HepG2 (cell line): Measurements from ENCODE around the gene DPH5. TPM values are rescaled to one million over a fixed set of nuclear protein-coding genes. Genes with fewer than 3 reads are reported as not detected.
"Not testable (repeated sequence)": the region's sequence is repeated elsewhere in the genome, so short reads cannot be mapped to it uniquely, and the experiment has no call there.

Experiments used
- ATAC-seq: fragments of 200-7000 bp; cut with Tn5 transposase; 3 replicates; pipeline ENCODE4 v1.9.1; 2020; ENCODE audit warnings: mild to moderate bottlenecking, moderate library complexity
- BruUV-seq: library from RNA; stranded (reverse); fragments of 400-500 nt; replicated peaks from 2 replicates; lab custom pipeline; 2021; lab: Mats Ljungman, UMichigan
- CTCF ChIA-PET: fragments of 300-600 bp; formaldehyde crosslinking; extraction: SDS; loops from one replicate; lab custom pipeline; 2021; ENCODE audit warnings: low total read pairs, inconsistent platforms, low intra/inter-chr PET ratio; lab: Yijun Ruan, JAX
- POLR2A ChIA-PET: fragments of 350-600 bp; sonication (Branson Sonifier 250); formaldehyde crosslinking; loops from one replicate; lab custom pipeline; 2020; ENCODE audit warnings: antibody characterized with exemption, inconsistent platforms; lab: Yijun Ruan, JAX
- DNase-seq: peaks from one replicate; pipeline ENCODE4 v3.0.0-alpha.2; 2015; ENCODE audit warnings: low spot score
- FAIRE-seq: peaks from 3 replicates; lab custom pipeline; 2011; peaks lifted over from hg19 to GRCh38; lab: Jason Lieb, UNC
- H2AFZ ChIP-seq: one replicate; pipeline ENCODE4 v1.6.1; 2011; ENCODE audit warnings: low read length, inconsistent platforms
- H3K27ac ChIP-seq: fragments of 300-600 bp; 3 replicates; pipeline ENCODE4 v1.8.0; 2011; ENCODE audit warnings: mixed run types, mild to moderate bottlenecking, mixed read lengths, low read length, inconsistent platforms; ENCODE audit not compliant: insufficient read depth; ENCODE audit errors: extremely low read length
- H3K27me3 ChIP-seq, 2 experiments: fragments of 200-600 bp in 1 of 2; 2 replicates in 1 of 2; 3 replicates in 1 of 2; pipeline versions ENCODE4 v1.6.0 to v1.8.0; 2011; ENCODE audit warnings: low read length in 2 of 2, mild to moderate bottlenecking in 2 of 2, moderate library complexity in 2 of 2, inconsistent platforms in 1 of 2; ENCODE audit not compliant: insufficient read depth in 2 of 2, control insufficient read depth in 1 of 2
- H3K36me3 ChIP-seq, 2 experiments: fragments of 200-600 bp in 1 of 2; replicated peaks in 1 of 2; 2 replicates in 1 of 2; 3 replicates in 1 of 2; pipeline versions ENCODE4 v1.5.1 to v1.8.0; 2011; ENCODE audit warnings: low read length in 2 of 2, inconsistent platforms in 1 of 2; ENCODE audit not compliant: insufficient read depth in 2 of 2, control insufficient read depth in 1 of 2
- H3K4me1 ChIP-seq: 2 replicates; pipeline ENCODE4 v1.5.1; 2012; ENCODE audit warnings: low read length, inconsistent platforms; ENCODE audit not compliant: insufficient read depth
- H3K4me2 ChIP-seq: 2 replicates; pipeline ENCODE4 v1.6.0; 2011; ENCODE audit warnings: low read depth, low read length, inconsistent platforms
- H3K4me3 ChIP-seq, 3 experiments: fragments of 200-600 bp in 1 of 3; sonication (generic), shearing (Covaris generic) in 1 of 3; replicated peaks in 1 of 3; 2 replicates each; pipeline ENCODE4 v1.5.1; 2011 to 2016; ENCODE audit warnings: low read length in 3 of 3, inconsistent platforms in 2 of 3, low read depth in 2 of 3, mild to moderate bottlenecking in 2 of 3, control low read depth in 1 of 3, mixed read lengths in 1 of 3; ENCODE audit not compliant: insufficient read depth in 1 of 3
- H3K79me2 ChIP-seq: one replicate; pipeline ENCODE4 v1.6.1; 2011; ENCODE audit warnings: low read length, inconsistent platforms; ENCODE audit not compliant: insufficient read depth
- H3K9ac ChIP-seq: 2 replicates; pipeline ENCODE4 v1.6.0; 2011; ENCODE audit warnings: mild to moderate bottlenecking, low read depth, low read length, inconsistent platforms; ENCODE audit not compliant: insufficient read depth
- H3K9me3 ChIP-seq: 2 replicates; pipeline ENCODE4 v1.5.1; 2012; ENCODE audit warnings: mild to moderate bottlenecking, low read length
- H4K20me1 ChIP-seq: 2 replicates; pipeline ENCODE4 v1.6.0; 2011; ENCODE audit warnings: inconsistent platforms, mild to moderate bottlenecking, low read length, moderate library complexity; ENCODE audit not compliant: insufficient read depth
- NPAS2 ChIP-seq: sonication (generic); formaldehyde crosslinking; IDR thresholded peaks from 2 replicates; pipeline ENCODE4 v1.8.0; 2022; ENCODE audit warnings: mild to moderate bottlenecking, missing genetic modification reagents, borderline replicate concordance
- WGBS: methylation state at CpG from one replicate; pipeline ENCODE4 v1.1.6; 2017; ENCODE audit warnings: low lambda C conversion rate; 5-methylcytosine and 5-hydroxymethylcytosine counted together
- in situ Hi-C: cut with HindIII; loops from 2 replicates; pipeline ENCODE4 v1.10.0; 2017; ENCODE audit warnings: low pct_unique_long_range_greater_than_20kb; ENCODE audit not compliant: extremely low pct_ligation_motif_present
- intact Hi-C: fragments of 100-400 bp; cut with micrococcal nuclease; formaldehyde crosslinking; loops from one replicate; pipeline ENCODE4 v1.10.0; 2022; ENCODE audit not compliant: unreplicated experiment
- polyA plus RNA-seq, 8 experiments: library from polyadenylated mRNA; depleted of rRNA in 3 of 8; stranded (reverse) in 7 of 8; unstranded in 1 of 8; fragments of >200 nt; fragmentation: Illumina TruSeq in 4 of 8; extraction: Trizol in 4 of 8; gene quantifications; 2 replicates each; pipeline versions ENCODE4 v1.2.1 to v1.2.3, GENCODE V29; 2011 to 2016; ENCODE audit warnings: low read depth in 4 of 8, missing spikeins in 1 of 8, mixed read lengths in 1 of 8; ENCODE audit not compliant: insufficient read depth in 1 of 8
- total RNA-seq, 5 experiments: library from RNA; depleted of rRNA; stranded (reverse); fragments of >200 nt; fragmentation: Illumina TruSeq; extraction: Trizol; gene quantifications; 2 replicates each; pipeline ENCODE4 v1.2.3, GENCODE V29; 2016; ENCODE audit warnings: low read depth in 1 of 5
- TF ChIP-seq, protein P1 (sequence below): sonication (generic); formaldehyde crosslinking; IDR thresholded peaks from 2 replicates; pipeline ENCODE4 v1.4.0; 2020; ENCODE audit warnings: missing genetic modification reagents
- TF ChIP-seq, protein P2 (sequence below): sonication (generic); formaldehyde crosslinking; IDR thresholded peaks from 2 replicates; pipeline ENCODE4 v1.5.0; 2020; ENCODE audit warnings: missing genetic modification reagents

Gene DPH5
- total and polyA plus RNA-seq, 2 of the 13 experiments (the other 11 are each of a cell fraction or from before 2014, with no cell fraction given): 53.2 to 79.6 TPM

DNA sequence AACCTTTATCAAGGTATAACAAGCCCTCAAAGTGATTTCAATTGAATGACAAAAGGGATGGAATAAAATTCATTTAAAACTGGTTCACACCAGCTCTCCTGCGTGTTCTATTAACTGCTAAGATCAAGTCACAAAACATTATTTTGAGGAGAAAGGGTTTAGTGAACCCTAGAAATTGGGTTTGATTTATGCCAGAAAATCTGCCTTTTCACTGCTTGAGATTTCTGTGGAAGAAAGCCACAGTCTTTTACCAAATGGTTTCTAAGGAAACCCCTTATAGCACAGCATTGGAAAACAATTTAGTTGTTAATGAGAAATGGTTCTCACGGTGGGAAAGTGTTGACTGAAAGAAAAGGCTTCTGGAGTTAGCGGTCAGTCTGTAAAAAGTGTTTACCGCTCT, 43.6 kb upstream of the DPH5 start:
- H3K9me3 ChIP-seq: no peaks in the 10 kb centered on the region
- no peak overlapping the region for H2AFZ ChIP-seq
- in situ Hi-C loops: no loop called here
- WGBS: 79% methylated on average over 4 of the region's 4 CpGs
- no peaks in the 10 kb centered on the region for H3K27me3 ChIP-seq
- H3K27ac ChIP-seq: no peak overlapping the region
- H3K79me2 ChIP-seq: no peaks in the 10 kb centered on the region
- no peaks in the 10 kb centered on the region for H3K4me1 ChIP-seq
- DNase-seq: no peak
- H3K4me2 ChIP-seq: no peak overlapping the region
- no peaks in the 10 kb centered on the region for H3K36me3 ChIP-seq
- ChIA-PET CTCF (no interaction called here), POLR2A (no interaction called here)
- intact Hi-C loops: no loop called here
- FAIRE-seq: no peak
- no peak for ATAC-seq
- TF ChIP-seq, protein P1, sequence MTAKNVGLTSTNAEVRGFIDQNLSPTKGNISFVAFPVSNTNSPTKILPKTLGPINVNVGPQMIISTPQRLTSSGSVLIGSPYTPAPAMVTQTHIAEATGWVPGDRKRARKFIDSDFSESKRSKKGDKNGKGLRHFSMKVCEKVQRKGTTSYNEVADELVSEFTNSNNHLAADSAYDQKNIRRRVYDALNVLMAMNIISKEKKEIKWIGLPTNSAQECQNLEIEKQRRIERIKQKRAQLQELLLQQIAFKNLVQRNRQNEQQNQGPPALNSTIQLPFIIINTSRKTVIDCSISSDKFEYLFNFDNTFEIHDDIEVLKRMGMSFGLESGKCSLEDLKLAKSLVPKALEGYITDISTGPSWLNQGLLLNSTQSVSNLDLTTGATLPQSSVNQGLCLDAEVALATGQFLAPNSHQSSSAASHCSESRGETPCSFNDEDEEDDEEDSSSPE (CRISPR knock-in tag): no peak
- TF ChIP-seq, protein P2, sequence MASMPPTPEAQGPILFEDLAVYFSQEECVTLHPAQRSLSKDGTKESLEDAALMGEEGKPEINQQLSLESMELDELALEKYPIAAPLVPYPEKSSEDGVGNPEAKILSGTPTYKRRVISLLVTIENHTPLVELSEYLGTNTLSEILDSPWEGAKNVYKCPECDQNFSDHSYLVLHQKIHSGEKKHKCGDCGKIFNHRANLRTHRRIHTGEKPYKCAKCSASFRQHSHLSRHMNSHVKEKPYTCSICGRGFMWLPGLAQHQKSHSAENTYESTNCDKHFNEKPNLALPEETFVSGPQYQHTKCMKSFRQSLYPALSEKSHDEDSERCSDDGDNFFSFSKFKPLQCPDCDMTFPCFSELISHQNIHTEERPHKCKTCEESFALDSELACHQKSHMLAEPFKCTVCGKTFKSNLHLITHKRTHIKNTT: no peak
- TF ChIP-seq NPAS2 (CRISPR knock-in tag): no peak
- H3K4me3 ChIP-seq: no peak overlapping the region
- no peak overlapping the region for H3K9ac ChIP-seq
- no TSS peak for BruUV-seq
- H4K20me1 ChIP-seq: no peaks in the 10 kb centered on the region

DNA sequence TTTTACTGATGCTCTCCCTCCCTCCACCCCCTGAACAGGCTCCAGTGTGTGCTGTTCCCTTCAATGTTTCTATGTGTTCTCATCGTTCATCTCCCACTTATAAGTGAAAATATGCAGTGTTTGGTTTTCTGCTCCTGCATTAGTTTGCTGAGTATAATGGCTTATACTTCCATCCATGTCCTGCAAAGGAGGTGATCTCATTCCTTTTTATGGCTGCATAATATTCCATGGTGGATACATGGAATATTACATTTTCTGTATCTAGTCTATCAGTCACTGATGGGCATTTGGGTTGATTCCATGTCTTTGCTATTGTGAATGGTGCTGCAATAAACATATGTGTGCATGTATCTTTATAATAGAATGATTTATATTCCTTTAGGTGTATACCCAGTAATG, 41.4 kb upstream of the DPH5 start:
- H3K4me2 ChIP-seq, intact Hi-C loops, POLR2A ChIA-PET, H3K9me3 ChIP-seq, H3K9ac ChIP-seq, in situ Hi-C loops, H3K4me1 ChIP-seq, CTCF ChIA-PET, H2AFZ ChIP-seq, H3K27me3 ChIP-seq, H4K20me1 ChIP-seq, H3K79me2 ChIP-seq, H3K4me3 ChIP-seq, FAIRE-seq, H3K36me3 ChIP-seq, ATAC-seq, BruUV-seq, DNase-seq, H3K27ac ChIP-seq: not testable (repeated sequence)
- 47% methylated on average over 1 of the region's 1 CpG for WGBS
